ENCODE data around the gene TMEM259. TPM values are rescaled to one million over a fixed set of nuclear protein-coding genes. Genes with fewer than 3 reads are reported as not detected.

TMEM259 gene
- total RNA-seq, 4 donors from 2014 or later = 146 to 179 (median 154) TPM

- 51 to 61% methylated on average over 3 to 4 of the region's 4 CpGs for WGBS, 2 donors (ENCODE audit: low coverage in 1 of 2)
- H3K27me3 ChIP-seq = peaks cover 69% of the 10 kb centered on the region
These were observed 18.3 kb downstream of the TMEM259 start for GRCh38 chr19:1002600-1002999.

GRCh38 chr19:1001538-1002166 is 19.3 kb downstream of the TMEM259 start:
- 0% methylated on average over 1 to 2 of the region's 20 CpGs for WGBS, 2 donors (ENCODE audit: low coverage in 1 of 2)
- TF ChIP-seq POLR2AphosphoS5 (IDR thresholded peaks at IDR 0.05) = no peak
- TF ChIP-seq CTCF (IDR thresholded peaks at IDR 0.05) = peak in 3 of 4 experiments; percentile 84 to 96 (median 85)
- no peak for TF ChIP-seq EP300 (IDR thresholded peaks at IDR 0.05)
- Histone ChIP-seq H3K9me3 (no peaks in the 10 kb centered on the region), H3K4me1 (peaks cover 0 to 23% (median 9%) of the 10 kb centered on the region in 3 donors), H3K36me3 (no peaks in the 10 kb centered on the region), H3K4me3 (no peak overlapping the region), H3K27ac (no peak overlapping the region), H3K27me3 (peaks cover 78% of the 10 kb centered on the region)
- ATAC-seq = peak; percentile 63

More at GRCh38 chr19:1002600-1002999, 18.3 kb downstream of the TMEM259 start:
- H3K4me1 ChIP-seq = peaks cover 0 to 21% (median 9%) of the 10 kb centered on the region in 3 donors
- H3K36me3 ChIP-seq = no peaks in the 10 kb centered on the region
- no peak overlapping the region for H3K27ac ChIP-seq
- no peaks in the 10 kb centered on the region for H3K9me3 ChIP-seq
- no peak for ATAC-seq
- H3K4me3 ChIP-seq = no peak overlapping the region
- TF ChIP-seq POLR2A (IDR thresholded peaks at IDR 0.05) (no peak), EP300 (IDR thresholded peaks at IDR 0.05) (no peak), POLR2AphosphoS5 (IDR thresholded peaks at IDR 0.05) (no peak), CTCF (IDR thresholded peaks at IDR 0.05) (no peak)

- H3K9me3 ChIP-seq = no peaks in the 10 kb centered on the region
- H3K4me3 ChIP-seq = peak overlapping the region in 1 of 2 donors; percentile 36
- H3K27me3 ChIP-seq = peaks cover 86% of the 10 kb centered on the region
- WGBS, 2 donors (ENCODE audit: low coverage in 1 of 2) = 10 to 50% methylated on average over 2 to 9 of the region's 73 CpGs
- peaks cover 0 to 31% (median 15%) of the 10 kb centered on the region in 3 donors for H3K4me1 ChIP-seq
- no peak for ATAC-seq
- TF ChIP-seq POLR2AphosphoS5 (IDR thresholded peaks at IDR 0.05) = no peak
- TF ChIP-seq POLR2A (IDR thresholded peaks at IDR 0.05) = no peak
- TF ChIP-seq CTCF (IDR thresholded peaks at IDR 0.05) = no peak
- no peak for TF ChIP-seq EP300 (IDR thresholded peaks at IDR 0.05)
- H3K27ac ChIP-seq = no peak overlapping the region
- H3K36me3 ChIP-seq = no peaks in the 10 kb centered on the region
These were observed 20.1 kb downstream of the TMEM259 start for GRCh38 chr19:1000591-1001537.

DNA sequence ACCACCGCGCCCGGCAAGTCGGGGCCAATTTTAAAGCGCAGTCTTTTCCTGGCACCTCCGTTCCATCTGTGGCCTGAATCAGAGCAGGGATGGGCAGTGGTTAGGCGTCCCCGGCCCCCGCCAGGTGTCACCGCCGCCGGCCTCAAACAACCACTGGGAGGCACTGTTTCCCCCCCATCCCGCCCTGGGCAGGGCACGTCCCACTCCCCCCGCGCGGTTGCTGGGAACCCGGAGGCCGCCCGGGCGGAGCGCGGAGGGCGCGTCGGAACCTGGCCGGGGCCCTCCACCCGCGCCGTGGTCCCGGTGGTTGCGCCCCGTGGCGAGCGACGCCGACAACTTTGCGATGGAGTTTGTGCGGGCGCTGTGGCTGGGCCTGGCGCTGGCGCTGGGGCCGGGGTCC is 20.8 kb downstream of the TMEM259 start, which contains the start of gene GRIN3B:
TSS of gene GRIN3B (plus strand) at position 325 of the 400 bp plus-strand sequence. CDS start at position 344, 19 bp downstream.
- ATAC-seq = peak; percentile 22
- H3K4me3 ChIP-seq = peak within 1 kb of the TSS in 1 of 2 donors; percentile 36

More for the DNA sequence above, 20.8 kb downstream of the TMEM259 start, which contains the start of gene GRIN3B:
- Histone ChIP-seq H3K36me3 (peaks cover 0 to 8% of the 10 kb centered on the region in 2 donors), H3K27ac (no peak within 1 kb of the TSS), H3K9me3 (no peaks in the 10 kb centered on the region), H3K27me3 (peaks cover 94% of the 10 kb centered on the region), H3K4me1 (peaks cover 0 to 33% (median 16%) of the 10 kb centered on the region in 3 donors)
- no CpG with 5 or more reads among the region's 43 CpGs for WGBS, 2 donors (ENCODE audit: low coverage in 1 of 2)
- TF ChIP-seq CTCF (IDR thresholded peaks at IDR 0.05) (peak in 3 of 4 experiments; percentile 37 to 63 (median 52)), POLR2AphosphoS5 (IDR thresholded peaks at IDR 0.05) (no peak)

Measured in gastroesophageal sphincter (tissue), 4 donors.